ENCODE data around the gene TLCD2. TPM values are rescaled to one million over a fixed set of nuclear protein-coding genes. Genes with fewer than 3 reads are reported as not detected.
"Not testable (repeated sequence)": the region's sequence is repeated elsewhere in the genome, so short reads cannot be mapped to it uniquely, and the experiment has no call there.

TLCD2 gene
- total RNA-seq, 1 experiment from 2014 or later: 12.0 TPM

DNA sequence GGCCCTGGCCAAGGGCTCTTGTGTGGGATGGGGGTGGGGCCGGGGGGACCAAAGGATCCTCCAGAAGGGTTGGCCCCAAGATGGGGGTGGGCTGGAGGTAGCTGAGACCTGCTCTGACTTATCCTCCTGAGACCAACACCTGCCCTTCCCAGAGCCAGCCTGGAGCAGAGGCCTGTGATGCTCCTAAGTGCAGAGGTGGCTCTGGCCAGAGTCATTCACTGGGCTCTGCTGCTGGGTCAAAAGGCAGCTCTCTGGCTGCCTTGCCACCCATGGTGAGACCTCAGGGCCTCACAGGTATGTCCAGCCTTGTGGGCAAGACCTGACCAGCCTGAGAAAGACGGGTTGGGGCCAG is 32.9 kb upstream of the TLCD2 start:
- TF ChIP-seq, protein P1, sequence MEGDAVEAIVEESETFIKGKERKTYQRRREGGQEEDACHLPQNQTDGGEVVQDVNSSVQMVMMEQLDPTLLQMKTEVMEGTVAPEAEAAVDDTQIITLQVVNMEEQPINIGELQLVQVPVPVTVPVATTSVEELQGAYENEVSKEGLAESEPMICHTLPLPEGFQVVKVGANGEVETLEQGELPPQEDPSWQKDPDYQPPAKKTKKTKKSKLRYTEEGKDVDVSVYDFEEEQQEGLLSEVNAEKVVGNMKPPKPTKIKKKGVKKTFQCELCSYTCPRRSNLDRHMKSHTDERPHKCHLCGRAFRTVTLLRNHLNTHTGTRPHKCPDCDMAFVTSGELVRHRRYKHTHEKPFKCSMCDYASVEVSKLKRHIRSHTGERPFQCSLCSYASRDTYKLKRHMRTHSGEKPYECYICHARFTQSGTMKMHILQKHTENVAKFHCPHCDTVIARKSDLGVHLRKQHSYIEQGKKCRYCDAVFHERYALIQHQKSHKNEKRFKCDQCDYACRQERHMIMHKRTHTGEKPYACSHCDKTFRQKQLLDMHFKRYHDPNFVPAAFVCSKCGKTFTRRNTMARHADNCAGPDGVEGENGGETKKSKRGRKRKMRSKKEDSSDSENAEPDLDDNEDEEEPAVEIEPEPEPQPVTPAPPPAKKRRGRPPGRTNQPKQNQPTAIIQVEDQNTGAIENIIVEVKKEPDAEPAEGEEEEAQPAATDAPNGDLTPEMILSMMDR (IDR thresholded peaks at IDR 0.05; ENCODE audit: insufficient read depth in 1 of 2, low read depth in 1 of 2, low read length in 1 of 2, severe bottlenecking in 1 of 2, unreplicated experiment in 1 of 2): no peak
- Mint-ChIP-seq H3K4me3 (ENCODE audit: unreplicated experiment) (peak overlapping the region; percentile 63), H3K9me3 (ENCODE audit: unreplicated experiment) (no peaks in the 10 kb centered on the region), H3K27ac (ENCODE audit: unreplicated experiment) (peak overlapping the region; percentile 60), H3K36me3 (ENCODE audit: insufficient read depth, unreplicated experiment) (no peaks in the 10 kb centered on the region), H3K4me1 (ENCODE audit: low read depth, unreplicated experiment) (peaks cover 16% of the 10 kb centered on the region), H3K27me3 (ENCODE audit: insufficient read depth, unreplicated experiment) (no peaks in the 10 kb centered on the region)
- BruUV-seq (replicated peaks): no TSS peak
- H3K27me3 ChIP-seq (replicated peaks; ENCODE audit: control insufficient read depth, insufficient read depth, low read length): no peaks in the 10 kb centered on the region
- no peaks in the 10 kb centered on the region for H3K9me3 ChIP-seq
- DNase-seq: no peak
- ChIA-PET CTCF (interaction anchor here (1.0 kb wide), 1 partner anchor 41 kb away, joined by 3 read pairs; no protein-coding TSS in a partner anchor), POLR2A (interaction anchor here (1.5 kb wide), 1 partner anchor 26 kb away, joined by 13 read pairs; no protein-coding TSS in a partner anchor)
- intact Hi-C loops (cut with micrococcal nuclease; ENCODE audit: unreplicated experiment): no loop called here
- H3K4me3 ChIP-seq (ENCODE audit: low read depth, low read length): peak overlapping the region; percentile 34
- H3K4me1 ChIP-seq: peaks cover 19% of the 10 kb centered on the region
- peaks cover 6% of the 10 kb centered on the region for H3K36me3 ChIP-seq (ENCODE audit: control insufficient read depth, insufficient read depth, low read length)

GRCh38 chr17:1742371-1743087 is 32.4 kb upstream of the TLCD2 start, which contains the start of gene SERPINF2:
SERPINF2 (plus strand) TSS chr17:1742871; CDS start chr17:1744996, 2,125 bp downstream.
- no peaks in the 10 kb centered on the region for H3K27me3 ChIP-seq (replicated peaks; ENCODE audit: control insufficient read depth, insufficient read depth, low read length)
- intact Hi-C loops (cut with micrococcal nuclease; ENCODE audit: unreplicated experiment): no loop called here
- H3K9me3 Mint-ChIP-seq (ENCODE audit: unreplicated experiment): no peaks in the 10 kb centered on the region
- H3K4me3 ChIP-seq (ENCODE audit: low read depth, low read length): peak within 1 kb of the TSS; percentile 34
- H3K4me3 Mint-ChIP-seq (ENCODE audit: unreplicated experiment): peak within 1 kb of the TSS; percentile 63
- BruUV-seq (replicated peaks): no TSS peak
- no peaks in the 10 kb centered on the region for H3K36me3 Mint-ChIP-seq (ENCODE audit: insufficient read depth, unreplicated experiment)
- ChIA-PET CTCF (interaction anchor here (1.0 kb wide), 1 partner anchor 41 kb away, joined by 3 read pairs; no protein-coding TSS in a partner anchor), POLR2A (interaction anchor here (0.9 to 1.5 kb wide), 2 partner anchors 13 to 26 kb away, joined by 3 to 13 read pairs; no protein-coding TSS in a partner anchor)
- TF ChIP-seq, protein P1 (IDR thresholded peaks at IDR 0.05; ENCODE audit: insufficient read depth in 1 of 2, low read depth in 1 of 2, low read length in 1 of 2, severe bottlenecking in 1 of 2, unreplicated experiment in 1 of 2): no peak
- peaks cover 16% of the 10 kb centered on the region for H3K4me1 Mint-ChIP-seq (ENCODE audit: low read depth, unreplicated experiment)
- peak; percentile 59 to 72 for DNase-seq
- H3K4me1 ChIP-seq: peaks cover 20% of the 10 kb centered on the region
- peaks cover 7% of the 10 kb centered on the region for H3K36me3 ChIP-seq (ENCODE audit: control insufficient read depth, insufficient read depth, low read length)
- H3K27me3 Mint-ChIP-seq (ENCODE audit: insufficient read depth, unreplicated experiment): no peaks in the 10 kb centered on the region
- no peaks in the 10 kb centered on the region for H3K9me3 ChIP-seq
- H3K27ac Mint-ChIP-seq (ENCODE audit: unreplicated experiment): peak within 1 kb of the TSS; percentile 60

DNA sequence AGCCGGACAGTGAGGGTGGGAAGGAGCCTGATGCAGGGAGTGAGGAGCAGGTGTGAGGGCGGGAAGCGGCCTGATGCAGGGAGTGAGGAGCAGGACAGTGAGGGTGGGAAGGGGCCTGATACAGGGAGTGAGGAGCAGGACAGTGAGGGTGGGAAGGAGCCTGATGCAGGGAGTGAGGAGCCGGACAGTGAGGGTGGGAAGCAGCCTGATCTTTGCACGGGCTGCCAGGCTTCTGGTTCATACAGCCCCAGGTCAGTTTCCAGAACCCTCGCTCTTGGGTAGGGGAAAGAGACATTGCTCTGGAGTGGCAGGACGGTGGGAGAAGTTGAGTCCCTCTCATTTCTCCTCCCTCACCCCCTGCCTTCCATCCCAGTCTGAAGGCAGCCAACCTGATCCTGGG is 31.7 kb upstream of the TLCD2 start:
- H3K36me3 Mint-ChIP-seq (ENCODE audit: insufficient read depth, unreplicated experiment); BruUV-seq (replicated peaks); H3K36me3 ChIP-seq (ENCODE audit: control insufficient read depth, insufficient read depth, low read length); DNase-seq; H3K4me3 ChIP-seq (ENCODE audit: low read depth, low read length); H3K27me3 Mint-ChIP-seq (ENCODE audit: insufficient read depth, unreplicated experiment); H3K9me3 ChIP-seq; H3K27me3 ChIP-seq (replicated peaks; ENCODE audit: control insufficient read depth, insufficient read depth, low read length); CTCF ChIA-PET; intact Hi-C loops (cut with micrococcal nuclease; ENCODE audit: unreplicated experiment); H3K9me3 Mint-ChIP-seq (ENCODE audit: unreplicated experiment): not testable (repeated sequence)
- H3K27ac Mint-ChIP-seq (ENCODE audit: unreplicated experiment): peak overlapping the region; percentile 60
- H3K4me1 Mint-ChIP-seq (ENCODE audit: low read depth, unreplicated experiment): peaks cover 19% of the 10 kb centered on the region
- peaks cover 26% of the 10 kb centered on the region for H3K4me1 ChIP-seq
- H3K4me3 Mint-ChIP-seq (ENCODE audit: unreplicated experiment): peak overlapping the region; percentile 46
- POLR2A ChIA-PET: interaction anchor here (0.9 to 1.5 kb wide), 2 partner anchors 13 to 25 kb away, joined by 3 to 13 read pairs; no protein-coding TSS in a partner anchor
